ENCODE results near the gene PPIP5K2. TPM values are rescaled to one million over a fixed set of nuclear protein-coding genes. Genes with fewer than 3 reads are reported as not detected.

PPIP5K2 gene
- total RNA-seq, 1 experiment from 2014 or later: 75.6 TPM

DNA sequence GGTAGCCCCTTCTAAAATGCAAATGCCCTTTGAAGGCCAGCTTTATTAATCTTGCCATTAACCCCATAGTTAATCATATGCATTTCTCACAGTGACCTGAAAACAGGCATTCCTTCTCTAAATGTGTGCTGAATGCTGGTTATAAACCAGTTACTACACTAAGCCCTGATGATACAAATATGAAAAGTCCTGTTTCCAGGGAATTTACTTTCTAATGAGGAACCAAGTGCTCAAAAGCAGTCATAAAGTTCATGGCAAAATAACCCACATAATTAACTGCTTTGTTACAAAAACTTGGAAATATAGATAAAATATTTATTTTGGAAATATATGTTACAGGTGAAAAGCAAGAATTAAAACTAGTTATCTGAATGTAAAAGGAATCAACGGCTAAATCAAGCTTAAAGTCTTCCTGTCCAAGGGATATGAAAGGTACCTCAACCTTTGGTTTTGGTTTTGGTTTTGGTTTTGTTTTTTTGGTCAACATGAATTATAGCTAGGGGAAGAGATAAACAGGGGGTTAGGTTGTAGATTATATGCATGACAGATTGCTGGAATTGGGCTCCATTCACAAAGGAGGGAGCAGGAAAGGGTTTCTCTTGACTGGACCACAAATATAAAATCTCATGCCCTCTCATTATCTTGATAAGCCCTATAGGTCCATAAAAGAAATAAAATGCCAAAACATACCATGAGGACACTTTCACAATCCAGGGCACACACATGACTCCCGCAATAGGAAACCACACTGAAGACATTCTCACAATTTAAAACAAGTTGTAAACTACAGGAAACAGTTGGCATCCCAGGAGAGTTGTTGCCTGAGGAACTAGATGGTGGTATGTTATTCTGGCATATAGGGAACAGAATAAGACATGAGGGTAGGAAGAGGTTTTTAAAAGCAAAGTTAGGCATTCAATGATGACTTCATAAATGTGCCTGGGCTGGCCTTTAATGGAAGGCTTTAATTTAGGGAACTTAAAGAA is 91.8 kb downstream of the PPIP5K2 start:
- peaks cover 14% of the 10 kb centered on the region for H3K4me1 ChIP-seq (ENCODE audit: insufficient read depth, low read length, poor library complexity, severe bottlenecking)
- BruUV-seq (replicated peaks): no TSS peak
- H3K9me3 ChIP-seq (ENCODE audit: low read depth, low read length, poor library complexity, severe bottlenecking): no peaks in the 10 kb centered on the region
- H3K36me3 ChIP-seq (ENCODE audit: insufficient read depth, low read length, poor library complexity, severe bottlenecking): no peaks in the 10 kb centered on the region
- DNase-seq (ENCODE audit: low spot score): peak; percentile 70
- TF ChIP-seq, protein P1, sequence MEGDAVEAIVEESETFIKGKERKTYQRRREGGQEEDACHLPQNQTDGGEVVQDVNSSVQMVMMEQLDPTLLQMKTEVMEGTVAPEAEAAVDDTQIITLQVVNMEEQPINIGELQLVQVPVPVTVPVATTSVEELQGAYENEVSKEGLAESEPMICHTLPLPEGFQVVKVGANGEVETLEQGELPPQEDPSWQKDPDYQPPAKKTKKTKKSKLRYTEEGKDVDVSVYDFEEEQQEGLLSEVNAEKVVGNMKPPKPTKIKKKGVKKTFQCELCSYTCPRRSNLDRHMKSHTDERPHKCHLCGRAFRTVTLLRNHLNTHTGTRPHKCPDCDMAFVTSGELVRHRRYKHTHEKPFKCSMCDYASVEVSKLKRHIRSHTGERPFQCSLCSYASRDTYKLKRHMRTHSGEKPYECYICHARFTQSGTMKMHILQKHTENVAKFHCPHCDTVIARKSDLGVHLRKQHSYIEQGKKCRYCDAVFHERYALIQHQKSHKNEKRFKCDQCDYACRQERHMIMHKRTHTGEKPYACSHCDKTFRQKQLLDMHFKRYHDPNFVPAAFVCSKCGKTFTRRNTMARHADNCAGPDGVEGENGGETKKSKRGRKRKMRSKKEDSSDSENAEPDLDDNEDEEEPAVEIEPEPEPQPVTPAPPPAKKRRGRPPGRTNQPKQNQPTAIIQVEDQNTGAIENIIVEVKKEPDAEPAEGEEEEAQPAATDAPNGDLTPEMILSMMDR (conservative IDR thresholded peaks at IDR 0.05; ENCODE audit: low read depth, low read length): no peak
- no peak for TF ChIP-seq EZH2 (IDR thresholded peaks at IDR 0.05; ENCODE audit: borderline replicate concordance, low read depth, low read length, poor library complexity, severe bottlenecking)
- H3K4me3 ChIP-seq (ENCODE audit: low read depth, low read length, poor library complexity, severe bottlenecking): no peak overlapping the region
- ChIA-PET CTCF (no interaction called here), POLR2A (ENCODE audit: low non-redundant PET) (no interaction called here)
- intact Hi-C loops (cut with micrococcal nuclease; ENCODE audit: unreplicated experiment): no loop called here
- no peaks in the 10 kb centered on the region for H3K27me3 ChIP-seq (replicated peaks; ENCODE audit: insufficient read depth, low read depth, low read length, poor library complexity)
- H3K27ac ChIP-seq (ENCODE audit: low read depth, low read length, poor library complexity, severe bottlenecking): no peak overlapping the region

DNA sequence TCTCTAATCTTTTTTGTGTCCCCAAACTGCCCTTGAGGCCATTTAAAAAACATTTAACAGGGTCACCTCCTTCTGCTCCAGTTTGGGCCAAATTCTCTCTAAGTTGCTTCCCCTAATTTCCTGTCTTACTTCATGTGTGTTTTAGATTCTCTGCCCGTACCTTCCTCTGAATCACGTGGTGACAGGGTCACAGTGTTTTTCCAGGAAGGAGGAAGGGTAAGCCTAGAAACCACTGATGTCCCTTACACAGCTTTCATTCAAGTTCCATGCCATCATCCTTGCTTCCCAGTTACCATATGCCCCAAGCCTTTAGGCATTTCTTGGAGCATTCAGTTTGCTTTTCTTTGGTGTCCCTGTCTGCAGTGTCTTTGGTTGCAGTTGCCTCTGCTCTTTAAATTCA is 96.0 kb downstream of the PPIP5K2 start:
- H3K9me3 ChIP-seq (ENCODE audit: low read depth, low read length, poor library complexity, severe bottlenecking): no peaks in the 10 kb centered on the region
- no TSS peak for BruUV-seq (replicated peaks)
- TF ChIP-seq EZH2 (IDR thresholded peaks at IDR 0.05; ENCODE audit: borderline replicate concordance, low read depth, low read length, poor library complexity, severe bottlenecking): no peak
- TF ChIP-seq, protein P1 (conservative IDR thresholded peaks at IDR 0.05; ENCODE audit: low read depth, low read length): no peak
- intact Hi-C loops (cut with micrococcal nuclease; ENCODE audit: unreplicated experiment): no loop called here
- H3K27me3 ChIP-seq (replicated peaks; ENCODE audit: insufficient read depth, low read depth, low read length, poor library complexity): no peaks in the 10 kb centered on the region
- H3K36me3 ChIP-seq (ENCODE audit: insufficient read depth, low read length, poor library complexity, severe bottlenecking): no peaks in the 10 kb centered on the region
- ChIA-PET CTCF (no interaction called here), POLR2A (ENCODE audit: low non-redundant PET) (no interaction called here)
- H3K4me1 ChIP-seq (ENCODE audit: insufficient read depth, low read length, poor library complexity, severe bottlenecking): peaks cover 19% of the 10 kb centered on the region
- no peak overlapping the region for H3K27ac ChIP-seq (ENCODE audit: low read depth, low read length, poor library complexity, severe bottlenecking)
- DNase-seq (ENCODE audit: low spot score): no peak
- no peak overlapping the region for H3K4me3 ChIP-seq (ENCODE audit: low read depth, low read length, poor library complexity, severe bottlenecking)

DNA sequence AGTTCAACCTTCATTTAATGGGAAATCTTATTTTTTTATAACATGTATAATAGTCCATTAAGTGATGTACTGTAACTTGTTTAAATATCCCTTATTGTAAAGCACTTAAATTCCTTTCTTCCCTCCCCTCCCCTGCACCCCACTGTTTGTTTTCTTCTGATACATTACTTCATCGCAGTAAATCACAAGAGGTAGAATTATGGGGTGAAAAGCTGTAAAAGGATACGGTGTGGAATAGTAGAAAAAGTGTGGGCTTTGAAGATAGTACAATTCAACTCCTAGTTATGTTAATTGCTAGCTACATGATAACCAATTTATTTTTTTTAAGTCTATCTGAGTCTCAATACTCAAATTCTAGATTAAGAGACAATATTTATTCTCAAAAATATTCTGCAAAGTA is 96.6 kb downstream of the PPIP5K2 start:
- DNase-seq (ENCODE audit: low spot score): no peak
- Histone ChIP-seq H3K27me3 (replicated peaks; ENCODE audit: insufficient read depth, low read depth, low read length, poor library complexity) (no peaks in the 10 kb centered on the region), H3K4me3 (ENCODE audit: low read depth, low read length, poor library complexity, severe bottlenecking) (no peak overlapping the region), H3K4me1 (ENCODE audit: insufficient read depth, low read length, poor library complexity, severe bottlenecking) (peaks cover 19% of the 10 kb centered on the region), H3K36me3 (ENCODE audit: insufficient read depth, low read length, poor library complexity, severe bottlenecking) (no peaks in the 10 kb centered on the region), H3K27ac (ENCODE audit: low read depth, low read length, poor library complexity, severe bottlenecking) (no peak overlapping the region), H3K9me3 (ENCODE audit: low read depth, low read length, poor library complexity, severe bottlenecking) (no peaks in the 10 kb centered on the region)
- BruUV-seq (replicated peaks): no TSS peak
- CTCF ChIA-PET: interaction anchor here (0.5 kb wide), 1 partner anchor 54 kb away, joined by 5 read pairs; no protein-coding TSS in a partner anchor
- intact Hi-C loops (cut with micrococcal nuclease; ENCODE audit: unreplicated experiment): no loop called here
- POLR2A ChIA-PET (ENCODE audit: low non-redundant PET): no interaction called here
- no peak for TF ChIP-seq EZH2 (IDR thresholded peaks at IDR 0.05; ENCODE audit: borderline replicate concordance, low read depth, low read length, poor library complexity, severe bottlenecking)
- TF ChIP-seq, protein P1 (conservative IDR thresholded peaks at IDR 0.05; ENCODE audit: low read depth, low read length): no peak

All from A673 (cell line).